Sigmoid colon (tissue), 7 donors: ENCODE results near the gene SEMA3F. TPM values are rescaled to one million over a fixed set of nuclear protein-coding genes. Genes with fewer than 3 reads are reported as not detected.

Experiments
- DNase-seq: peaks from one replicate; pipeline ENCODE4 v3.0.0-alpha.2; 2019
- H3K27ac ChIP-seq, 4 donors: fragments of 200-600 bp; sonication (generic); one replicate each; pipeline ENCODE4 v1.5.1; 2016 to 2019; ENCODE audit warnings: mild to moderate bottlenecking in 1 of 4
- H3K27me3 ChIP-seq, 3 donors: fragments of 200-600 bp; sonication (generic); one replicate each; pipeline ENCODE4 v1.5.1; 2019; ENCODE audit warnings: mild to moderate bottlenecking in 1 of 3
- H3K36me3 ChIP-seq, 4 donors: fragments of 200-600 bp; sonication (generic); one replicate each; pipeline ENCODE4 v1.5.1; 2016 to 2019
- H3K4me1 ChIP-seq, 4 donors: fragments of 200-600 bp; sonication (generic); one replicate each; pipeline ENCODE4 v1.5.1; 2017 to 2019
- H3K4me3 ChIP-seq, 4 donors: fragments of 200-600 bp; sonication (generic); one replicate each; pipeline ENCODE4 v1.5.1; 2017 to 2019; ENCODE audit warnings: mild to moderate bottlenecking in 2 of 4, moderate library complexity in 1 of 4
- H3K9me3 ChIP-seq, 4 donors: fragments of 200-600 bp in 3 of 4; sonication (generic) in 3 of 4; one replicate each; pipeline versions ENCODE4 v1.5.1 to v1.6.1; 2013 to 2019
- EP300 ChIP-seq, 4 donors: sonication (generic); formaldehyde crosslinking; IDR thresholded peaks; one replicate each; pipeline ENCODE4 v1.6.1; 2017; ENCODE audit warnings: antibody characterized with exemption in 4 of 4
- POLR2A ChIP-seq, 2 donors: fragments of 450-650 bp; IDR thresholded peaks; one replicate each; pipeline ENCODE4 v1.6.1; 2016; ENCODE audit warnings: antibody characterized with exemption in 2 of 2, mild to moderate bottlenecking in 2 of 2, moderate library complexity in 2 of 2
- POLR2AphosphoS5 ChIP-seq, 4 donors: sonication (generic); formaldehyde crosslinking; IDR thresholded peaks; one replicate each; pipeline ENCODE4 v1.6.1; 2017; ENCODE audit warnings: antibody characterized with exemption in 4 of 4
- WGBS, 2 donors: extraction: QIAGEN DNeasy Blood & Tissue Kit; methylation state at CpG; one replicate each; pipeline ENCODE4 v1.1.7; 2013; 5-methylcytosine and 5-hydroxymethylcytosine counted together
- intact Hi-C: fragments of 100-400 bp; cut with DNase I; formaldehyde crosslinking; loops from one replicate; pipeline ENCODE4 v1.15.1; 2023
- polyA plus RNA-seq, 3 donors: library from polyadenylated mRNA; stranded (reverse); fragments of 200-250 nt; gene quantifications; one replicate each; pipeline ENCODE4 v1.2.3, GENCODE V29; 2013
- total RNA-seq, 4 donors: library from RNA; depleted of rRNA; stranded (reverse); fragments of >200 nt; gene quantifications; one replicate each; pipeline ENCODE4 v1.1.0, GENCODE V29; 2016
- TF ChIP-seq, protein P1 (sequence below), 4 experiments: fragments of 450-650 bp in 3 of 4; fragments of 200-600 bp in 1 of 4; IDR thresholded peaks; one replicate each; pipeline ENCODE4 v1.5.1; 2016 to 2019; ENCODE audit warnings: antibody characterized with exemption in 4 of 4, mild to moderate bottlenecking in 3 of 4, moderate library complexity in 2 of 4
- donor health status: healthy with polysubstance abuse.
- donor health status: Bipolar disorder and iron deficiency.
- donor health status: healthy.

The SEMA3F gene
- total and polyA plus RNA-seq, 7 donors = 0.60 to 12.3 (median 7.5) TPM

DNA sequence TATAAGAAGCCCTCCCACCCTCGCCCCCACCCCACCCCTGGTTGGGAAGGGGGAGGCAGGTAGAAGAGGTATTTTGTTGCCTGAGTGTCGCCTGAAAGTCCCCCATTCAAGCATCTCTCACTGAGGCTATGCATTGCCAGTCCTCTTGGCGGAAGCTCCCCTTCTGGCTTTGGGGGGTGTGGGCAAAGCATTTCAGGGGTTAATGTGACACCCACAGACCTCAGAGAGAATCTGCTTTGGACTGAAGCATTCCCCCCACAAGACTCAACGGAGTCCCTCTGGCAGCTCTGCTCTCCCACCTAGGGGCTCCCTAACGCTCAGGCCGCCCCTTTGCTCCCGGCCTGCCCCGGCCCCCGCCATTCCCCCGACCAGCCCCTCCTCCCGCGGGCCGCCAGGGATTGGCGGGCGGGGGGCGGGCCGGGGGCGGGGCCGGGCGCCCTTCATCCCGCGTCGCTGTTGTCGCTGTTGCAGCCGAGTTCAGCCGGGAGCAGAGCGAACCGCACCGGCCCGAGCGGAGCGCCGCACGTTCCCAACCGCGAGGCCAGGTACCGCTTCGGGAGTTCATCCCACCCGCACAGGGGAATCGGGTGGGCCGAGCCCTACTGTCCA is 49.8 kb downstream of the SEMA3F start, which contains the start of gene SLC38A3:
Gene SLC38A3 (plus strand): TSS at position 468 of the 609 bp plus-strand sequence. CDS start 8,929 bp downstream, outside the sequence.
- TF ChIP-seq EP300 (IDR thresholded peaks at IDR 0.05) (no peak), POLR2AphosphoS5 (IDR thresholded peaks at IDR 0.05) (peak in 1 of 4 donors; percentile 11), POLR2A (IDR thresholded peaks at IDR 0.05) (no peak)
- TF ChIP-seq, protein P1, sequence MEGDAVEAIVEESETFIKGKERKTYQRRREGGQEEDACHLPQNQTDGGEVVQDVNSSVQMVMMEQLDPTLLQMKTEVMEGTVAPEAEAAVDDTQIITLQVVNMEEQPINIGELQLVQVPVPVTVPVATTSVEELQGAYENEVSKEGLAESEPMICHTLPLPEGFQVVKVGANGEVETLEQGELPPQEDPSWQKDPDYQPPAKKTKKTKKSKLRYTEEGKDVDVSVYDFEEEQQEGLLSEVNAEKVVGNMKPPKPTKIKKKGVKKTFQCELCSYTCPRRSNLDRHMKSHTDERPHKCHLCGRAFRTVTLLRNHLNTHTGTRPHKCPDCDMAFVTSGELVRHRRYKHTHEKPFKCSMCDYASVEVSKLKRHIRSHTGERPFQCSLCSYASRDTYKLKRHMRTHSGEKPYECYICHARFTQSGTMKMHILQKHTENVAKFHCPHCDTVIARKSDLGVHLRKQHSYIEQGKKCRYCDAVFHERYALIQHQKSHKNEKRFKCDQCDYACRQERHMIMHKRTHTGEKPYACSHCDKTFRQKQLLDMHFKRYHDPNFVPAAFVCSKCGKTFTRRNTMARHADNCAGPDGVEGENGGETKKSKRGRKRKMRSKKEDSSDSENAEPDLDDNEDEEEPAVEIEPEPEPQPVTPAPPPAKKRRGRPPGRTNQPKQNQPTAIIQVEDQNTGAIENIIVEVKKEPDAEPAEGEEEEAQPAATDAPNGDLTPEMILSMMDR (IDR thresholded peaks at IDR 0.05) = no peak
- H3K36me3 ChIP-seq = no peaks in the 10 kb centered on the region
- intact Hi-C loops = no loop called here
- WGBS, 2 donors = 2 to 4% methylated on average over 41 of the region's 41 CpGs
- peak within 1 kb of the TSS; percentile 10 to 46 (median 30) for H3K4me3 ChIP-seq
- H3K27ac ChIP-seq = no peak within 1 kb of the TSS
- no peak for DNase-seq
- H3K4me1 ChIP-seq = peaks cover 0 to 16% (median 15%) of the 10 kb centered on the region in 4 donors
- no peaks in the 10 kb centered on the region for H3K9me3 ChIP-seq
- H3K27me3 ChIP-seq = peaks cover 28 to 71% (median 64%) of the 10 kb centered on the region in 3 donors

DNA sequence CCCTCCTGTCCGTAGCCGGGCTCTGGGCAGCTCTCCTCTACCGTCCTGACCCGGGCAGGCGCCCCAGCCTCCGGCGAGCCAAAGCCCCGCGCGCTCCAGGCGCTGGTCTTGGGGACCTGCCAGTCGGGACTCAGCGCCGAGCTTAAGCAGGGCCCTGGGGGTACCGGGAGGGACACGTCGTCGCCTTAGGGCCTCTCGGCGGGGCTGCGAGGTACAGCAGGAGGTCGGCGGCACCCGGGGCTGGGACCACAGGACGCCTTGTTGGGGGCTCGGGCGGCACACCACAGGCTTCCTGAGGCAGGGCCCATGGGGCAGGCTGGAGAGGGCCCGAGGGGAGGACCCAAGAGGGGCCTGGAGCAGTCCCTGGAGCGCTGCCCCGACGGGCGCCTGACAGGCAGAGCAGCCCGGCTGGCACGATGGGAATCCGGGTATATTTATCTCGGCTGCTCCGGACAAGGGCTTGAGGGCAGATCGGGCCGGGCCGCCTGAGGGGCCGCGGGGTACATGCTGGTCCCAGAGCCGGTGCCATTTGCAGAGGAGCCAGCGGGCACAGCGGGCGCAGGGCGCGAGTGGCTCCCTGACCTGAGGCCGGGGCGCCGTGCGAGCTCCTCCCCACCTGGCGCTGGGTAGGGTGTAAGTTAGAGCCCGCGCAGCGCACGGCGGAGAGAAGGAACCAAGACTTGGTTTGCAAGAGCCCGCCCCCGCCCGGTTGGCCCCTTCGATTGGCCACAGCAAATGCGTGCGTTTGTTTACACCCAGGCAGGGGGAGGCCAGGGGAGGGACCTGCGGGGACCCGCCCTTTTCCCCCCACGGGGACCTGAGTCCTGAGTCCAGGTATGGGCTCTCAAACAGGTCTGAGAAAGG is 50.5 kb downstream of the SEMA3F start:
- intact Hi-C loops = no loop called here
- no peaks in the 10 kb centered on the region for H3K36me3 ChIP-seq
- WGBS, 2 donors = 2 to 3% methylated on average over 67 of the region's 67 CpGs
- H3K27ac ChIP-seq = no peak overlapping the region
- peaks cover 0 to 16% (median 15%) of the 10 kb centered on the region in 4 donors for H3K4me1 ChIP-seq
- H3K9me3 ChIP-seq = no peaks in the 10 kb centered on the region
- peak overlapping the region; percentile 10 to 46 (median 30) for H3K4me3 ChIP-seq
- no peak for DNase-seq
- TF ChIP-seq, protein P1 (IDR thresholded peaks at IDR 0.05) = no peak
- TF ChIP-seq POLR2AphosphoS5 (IDR thresholded peaks at IDR 0.05) (no peak), EP300 (IDR thresholded peaks at IDR 0.05) (no peak)
- H3K27me3 ChIP-seq = peaks cover 28 to 70% (median 60%) of the 10 kb centered on the region in 3 donors

DNA sequence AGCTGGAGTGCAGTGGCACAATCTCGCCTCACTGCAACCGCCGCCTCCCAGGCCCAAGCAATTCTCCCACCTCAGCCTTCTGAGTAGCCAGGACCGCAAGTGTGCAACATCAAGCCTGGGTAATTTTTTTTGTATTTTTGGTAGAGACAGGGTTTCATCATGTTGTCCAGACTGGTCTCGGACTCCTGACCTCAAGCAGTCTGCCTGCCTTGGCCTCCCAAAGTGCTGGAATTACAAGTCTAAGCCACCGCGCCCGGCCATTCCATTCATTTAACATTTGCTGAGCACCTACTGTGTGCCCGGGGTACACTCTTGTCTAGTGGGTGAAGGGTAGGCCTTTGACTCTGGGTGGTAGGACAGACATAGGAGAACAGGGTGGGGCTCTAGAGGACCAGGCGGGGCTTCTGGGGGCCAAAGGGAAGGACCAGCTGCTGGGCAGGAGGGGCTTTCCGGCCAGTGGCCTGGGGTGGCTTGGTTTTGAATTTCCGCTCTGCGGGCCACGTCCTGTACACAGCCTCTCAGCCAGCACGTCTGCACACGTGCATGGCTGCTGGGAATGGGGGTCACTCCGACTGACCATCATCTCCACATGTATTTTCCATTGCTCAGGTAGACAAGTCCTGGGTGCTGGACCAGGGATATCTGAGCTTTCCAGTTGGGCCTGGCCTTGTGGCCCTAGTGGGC is 52.4 kb downstream of the SEMA3F start:
- Histone ChIP-seq H3K27ac (no peak overlapping the region), H3K36me3 (no peaks in the 10 kb centered on the region), H3K4me3 (no peak overlapping the region), H3K9me3 (no peaks in the 10 kb centered on the region), H3K27me3 (peaks cover 28 to 51% (median 44%) of the 10 kb centered on the region in 3 donors), H3K4me1 (peaks cover 0 to 16% (median 15%) of the 10 kb centered on the region in 4 donors)
- DNase-seq = no peak
- intact Hi-C loops = no loop called here
- TF ChIP-seq, protein P1 (IDR thresholded peaks at IDR 0.05) = no peak
- TF ChIP-seq POLR2AphosphoS5 (IDR thresholded peaks at IDR 0.05) (no peak), EP300 (IDR thresholded peaks at IDR 0.05) (no peak), POLR2A (IDR thresholded peaks at IDR 0.05) (no peak)
- 93 to 94% methylated on average over 17 of the region's 17 CpGs for WGBS, 2 donors

DNA sequence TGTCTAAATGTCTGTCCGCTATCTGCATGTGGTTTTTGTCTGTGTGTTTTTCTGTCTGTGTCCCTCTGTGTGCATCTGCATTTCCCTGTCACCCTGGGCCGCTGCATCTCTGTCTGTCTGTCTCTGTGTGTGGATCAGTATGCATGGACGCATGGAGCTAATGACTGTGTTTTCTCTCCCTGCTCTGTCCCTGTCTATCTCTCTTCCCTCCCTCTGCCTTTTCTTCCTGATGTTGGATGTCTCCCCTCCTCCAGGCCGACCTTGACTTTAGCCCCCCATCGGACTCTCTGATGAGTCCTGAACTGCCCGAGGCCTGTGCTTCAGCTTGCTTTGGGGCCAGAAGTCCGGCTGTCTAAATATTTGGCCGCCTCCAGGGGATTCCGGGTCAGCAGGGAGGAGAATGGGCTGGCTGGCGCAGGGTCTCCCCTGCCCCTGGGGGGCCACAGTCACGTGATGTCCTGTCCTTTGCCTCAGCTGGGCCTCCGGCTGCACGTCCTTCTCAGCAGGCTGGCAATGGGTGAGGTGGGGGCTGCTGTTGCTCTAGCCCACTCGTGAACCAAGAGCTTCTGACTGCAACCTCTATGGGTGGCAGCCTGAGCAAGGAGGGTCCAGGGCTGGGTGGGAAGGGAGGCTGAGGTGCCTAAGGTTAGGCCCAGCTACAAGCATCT is 53.7 kb downstream of the SEMA3F start:
- peaks cover 0 to 16% (median 15%) of the 10 kb centered on the region in 4 donors for H3K4me1 ChIP-seq
- H3K27ac ChIP-seq = no peak overlapping the region
- intact Hi-C loops = no loop called here
- no peaks in the 10 kb centered on the region for H3K36me3 ChIP-seq
- TF ChIP-seq, protein P1 (IDR thresholded peaks at IDR 0.05) = no peak
- no peak for TF ChIP-seq POLR2AphosphoS5 (IDR thresholded peaks at IDR 0.05)
- no peak for TF ChIP-seq POLR2A (IDR thresholded peaks at IDR 0.05)
- no peak for TF ChIP-seq EP300 (IDR thresholded peaks at IDR 0.05)
- WGBS, 2 donors = 82 to 87% methylated on average over 14 of the region's 14 CpGs
- no peaks in the 10 kb centered on the region for H3K9me3 ChIP-seq
- no peak for DNase-seq
- peaks cover 18 to 38% (median 31%) of the 10 kb centered on the region in 3 donors for H3K27me3 ChIP-seq
- no peak overlapping the region for H3K4me3 ChIP-seq
